OCI-LY1 (cell line): ENCODE data around the gene EMC7.

ENCODE experiments used
- H2AFZ ChIP-seq: fragments of 200-600 bp; sonication (generic), shearing (Covaris generic); 2 replicates; pipeline ENCODE4 v1.6.0; 2014; ENCODE audit warnings: antibody characterized with exemption, mild to moderate bottlenecking, low read length
- H3F3A ChIP-seq: fragments of 200-600 bp; sonication (generic), shearing (Covaris generic); 2 replicates; pipeline ENCODE4 v1.6.0; 2014; ENCODE audit warnings: mild to moderate bottlenecking, antibody characterized with exemption, low read length, moderate library complexity; ENCODE audit not compliant: insufficient read depth
- H3K27ac ChIP-seq: fragments of 200-600 bp; sonication (generic); 2 replicates; pipeline ENCODE4 v1.5.1; 2014; ENCODE audit warnings: low read length, mixed run types, mild to moderate bottlenecking, low read depth; ENCODE audit not compliant: poor library complexity, severe bottlenecking
- H3K27me3 ChIP-seq: fragments of 200-600 bp; sonication (generic); 2 replicates; pipeline ENCODE4 v1.6.0; 2014; ENCODE audit warnings: antibody characterized with exemption, mild to moderate bottlenecking, low read length, moderate library complexity; ENCODE audit not compliant: insufficient read depth
- H3K36me3 ChIP-seq: fragments of 200-600 bp; sonication (generic); 2 replicates; pipeline ENCODE4 v1.6.1; 2014; ENCODE audit warnings: mild to moderate bottlenecking, antibody characterized with exemption, low read length, moderate library complexity, mixed read lengths; ENCODE audit not compliant: insufficient read depth
- H3K4me1 ChIP-seq: fragments of 200-600 bp; sonication (generic); 2 replicates; pipeline ENCODE4 v1.5.1; 2014; ENCODE audit warnings: mild to moderate bottlenecking, low read length, moderate library complexity; ENCODE audit not compliant: insufficient read depth, severe bottlenecking
- H3K4me2 ChIP-seq: fragments of 200-600 bp; sonication (generic), shearing (Covaris generic); 2 replicates; pipeline ENCODE4 v1.6.1; 2014; ENCODE audit warnings: low read length
- H3K4me3 ChIP-seq: fragments of 200-600 bp; sonication (generic); 2 replicates; pipeline ENCODE4 v1.5.1; 2014; ENCODE audit warnings: low read length, low read depth, mild to moderate bottlenecking, mixed read lengths; ENCODE audit not compliant: poor library complexity, severe bottlenecking
- H3K79me2 ChIP-seq: fragments of 200-600 bp; shearing (Covaris generic); 2 replicates; pipeline ENCODE4 v1.6.1; 2016; ENCODE audit warnings: mixed run types, low read length, mixed read lengths; ENCODE audit not compliant: insufficient read depth
- H3K9ac ChIP-seq: fragments of 200-600 bp; sonication (generic), shearing (Covaris generic); 2 replicates; pipeline ENCODE4 v1.6.1; 2014; ENCODE audit warnings: mild to moderate bottlenecking, low read length, mixed read lengths
- H3K9me2 ChIP-seq: fragments of 200-600 bp; sonication (generic), shearing (Covaris generic); 2 replicates; pipeline ENCODE4 v1.6.1; 2014; ENCODE audit warnings: low read depth, mild to moderate bottlenecking, low read length, mixed read lengths
- H3K9me3 ChIP-seq: fragments of 200-600 bp; shearing (Covaris generic); 2 replicates; pipeline ENCODE4 v1.6.1; 2014; ENCODE audit warnings: low read length, mixed read lengths
- H4K20me1 ChIP-seq: fragments of 200-600 bp; sonication (generic), shearing (Covaris generic); 2 replicates; pipeline ENCODE4 v1.6.0; 2016; ENCODE audit warnings: mild to moderate bottlenecking, low read length; ENCODE audit not compliant: insufficient read depth
- CTCF ChIP-seq: fragments of 200-600 bp; sonication (generic), shearing (Covaris generic); IDR thresholded peaks from 2 replicates; pipeline ENCODE4 v1.5.1; 2017; ENCODE audit warnings: mild to moderate bottlenecking, antibody characterized with exemption, low read length, moderate library complexity, mixed read lengths
- EZH2 ChIP-seq: fragments of 200-600 bp; sonication (generic), shearing (Covaris generic); IDR thresholded peaks from 2 replicates; pipeline ENCODE4 v1.8.0; 2017; ENCODE audit warnings: borderline replicate concordance, mixed run types, mild to moderate bottlenecking, antibody characterized with exemption, low read length, moderate library complexity, mixed read lengths

Gene EMC7

GRCh38 chr15:34038023-34038870, 63.4 kb downstream of the EMC7 start:
- peaks cover 18% of the 10 kb centered on the region for H3K4me1 ChIP-seq
- H3K9ac ChIP-seq, result peak overlapping the region; percentile 81
- H3K79me2 ChIP-seq, result no peaks in the 10 kb centered on the region
- H3K36me3 ChIP-seq, result no peaks in the 10 kb centered on the region
- no peaks in the 10 kb centered on the region for H4K20me1 ChIP-seq
- no peak overlapping the region for H3K27ac ChIP-seq
- TF ChIP-seq CTCF (no peak), EZH2 (no peak)
- no peaks in the 10 kb centered on the region for H3K27me3 ChIP-seq
- no peaks in the 10 kb centered on the region for H3F3A ChIP-seq
- H3K9me2 ChIP-seq, result no peaks in the 10 kb centered on the region
- no peaks in the 10 kb centered on the region for H3K9me3 ChIP-seq
- peak overlapping the region; percentile 28; the same call in 1 of the 2 replicates for H2AFZ ChIP-seq
- peak overlapping the region; percentile 79 for H3K4me3 ChIP-seq
- H3K4me2 ChIP-seq, result peak overlapping the region; percentile 81
